HG02763 (cell line): Measurements from ENCODE around the gene HMMR.
A peak's percentile ranks its signal among the peaks of the same experiment; 100 is the strongest.
"Not testable (repeated sequence)": the region's sequence is repeated elsewhere in the genome, so short reads cannot be mapped to it uniquely, and the experiment has no call there.

Experiments
- ATAC-seq: cut with Tn5 transposase; IDR thresholded peaks from one replicate; pipeline ENCODE4 v1.9.1; 2021; ENCODE audit warnings: mild to moderate bottlenecking, moderate library complexity; ENCODE audit not compliant: unreplicated experiment

HMMR gene

GRCh38 chr5:163505368-163506094 is 45.1 kb downstream of the HMMR start, which contains the start of gene MAT2B:
TSS of gene MAT2B (plus strand) at chr5:163505619. CDS start at chr5:163505687, 68 bp downstream.
- peak; percentile 90 for ATAC-seq

- peak; percentile 5 for ATAC-seq
Measured at GRCh38 chr5:163506095-163506457, 45.6 kb downstream of the HMMR start.

- ATAC-seq: no peak
Measured at GRCh38 chr5:163506726-163507125, 46.3 kb downstream of the HMMR start.

- ATAC-seq: no peak
Measured at GRCh38 chr5:163508753-163509152, 48.3 kb downstream of the HMMR start.

- ATAC-seq: no peak
Measured at GRCh38 chr5:163509291-163509951, 49.0 kb downstream of the HMMR start.

GRCh38 chr5:163512526-163512925 is 52.1 kb downstream of the HMMR start:
- ATAC-seq: no peak

- no peak for ATAC-seq
Measured at GRCh38 chr5:163525096-163525495, 64.7 kb downstream of the HMMR start.

- no peak for ATAC-seq
Measured at GRCh38 chr5:163529698-163530097, 69.3 kb downstream of the HMMR start.

- no peak for ATAC-seq
Measured at GRCh38 chr5:163531272-163531671, 70.8 kb downstream of the HMMR start.

- no peak for ATAC-seq
Measured at GRCh38 chr5:163532171-163533084, 72.0 kb downstream of the HMMR start.

- no peak for ATAC-seq
Measured at GRCh38 chr5:163533223-163533622, 72.8 kb downstream of the HMMR start.

GRCh38 chr5:163534492-163535094 is 74.2 kb downstream of the HMMR start:
- ATAC-seq: no peak

GRCh38 chr5:163535290-163535689 is 74.9 kb downstream of the HMMR start:
- no peak for ATAC-seq

GRCh38 chr5:163536442-163536841 is 76.0 kb downstream of the HMMR start:
- not testable (repeated sequence) for ATAC-seq

- no peak for ATAC-seq
Measured at GRCh38 chr5:163540696-163541095, 80.3 kb downstream of the HMMR start.
